ENCODE results near the gene DLGAP1. TPM values are rescaled to one million over a fixed set of nuclear protein-coding genes. Genes with fewer than 3 reads are reported as not detected.

The DLGAP1 gene
- polyA plus RNA-seq, 1 of the 3 experiments (the other 2 are of a cell fraction) = not detected

GRCh38 chr18:3932276-3932675 is 522.8 kb downstream of the DLGAP1 start:
- no peaks in the 10 kb centered on the region for H3F3A ChIP-seq (replicated peaks; ENCODE audit: insufficient read depth)
- DNase-seq = no peak
- CTCF ChIA-PET = no interaction called here
- no peak overlapping the region for H3K4me3 ChIP-seq (ENCODE audit: low read depth in 2 of 2, low read length in 1 of 2)
- no peaks in the 10 kb centered on the region for H3K9me3 ChIP-seq
- no peaks in the 10 kb centered on the region for H3K36me3 ChIP-seq (replicated peaks in 1 of 2; ENCODE audit: control insufficient read depth in 1 of 2, insufficient read depth in 2 of 2, low read length in 1 of 2)
- no peak overlapping the region for H3K4me2 ChIP-seq
- no peak overlapping the region for H3K27ac ChIP-seq (ENCODE audit: low read depth in 2 of 2, low read length in 1 of 2)
- H3K79me2 ChIP-seq (ENCODE audit: insufficient read depth) = no peaks in the 10 kb centered on the region
- no peaks in the 10 kb centered on the region for H3K9me2 ChIP-seq
- POLR2A ChIA-PET = no interaction called here
- 7% methylated on average over 3 of the region's 4 CpGs for WGBS (ENCODE audit: low lambda C conversion rate)
- H4K20me1 ChIP-seq (ENCODE audit: insufficient read depth) = no peaks in the 10 kb centered on the region
- no peak overlapping the region for H2AFZ ChIP-seq (ENCODE audit: low read depth)
- H3K9ac ChIP-seq = no peak overlapping the region
- H3K4me1 ChIP-seq (ENCODE audit: control insufficient read depth in 1 of 2, insufficient read depth in 2 of 2, low read depth in 1 of 2, low read length in 1 of 2) = no peaks in the 10 kb centered on the region; a peak in 1 of 4 replicates
- no peaks in the 10 kb centered on the region; the same call in 1 of the 2 replicates for H3K27me3 ChIP-seq (ENCODE audit: insufficient read depth)
- TF ChIP-seq POLR2AphosphoS5 (IDR thresholded peaks at IDR 0.05; ENCODE audit: low read depth, low read length) (no peak), IRF3 (IDR thresholded peaks at IDR 0.05; ENCODE audit: low read depth, low read length) (no peak), FOSL2 (IDR thresholded peaks at IDR 0.05; ENCODE audit: borderline replicate concordance, low read depth) (no peak), PBX3 (IDR thresholded peaks at IDR 0.05) (no peak), RFX5 (IDR thresholded peaks at IDR 0.05; ENCODE audit: low read length) (no peak), RAD21 (IDR thresholded peaks at IDR 0.05; ENCODE audit: low read length) (no peak), TEAD4 (IDR thresholded peaks at IDR 0.05; ENCODE audit: borderline replicate concordance, insufficient read depth) (no peak), TCF12 (IDR thresholded peaks at IDR 0.05) (no peak), FOXM1 (IDR thresholded peaks at IDR 0.05; ENCODE audit: low read depth) (no peak), CHD2 (IDR thresholded peaks at IDR 0.05; ENCODE audit: low read length, partially characterized antibody) (no peak), MEF2A (IDR thresholded peaks at IDR 0.05; ENCODE audit: borderline replicate concordance, low read depth) (no peak), SMC3 (IDR thresholded peaks at IDR 0.05; ENCODE audit: low read depth, low read length) (no peak)

GRCh38 chr18:3931542-3932112 is 523.5 kb downstream of the DLGAP1 start:
- Histone ChIP-seq H3K4me2 (no peak overlapping the region), H3K9me2 (no peaks in the 10 kb centered on the region), H3K27ac (ENCODE audit: low read depth in 2 of 2, low read length in 1 of 2) (no peak overlapping the region), H3K27me3 (ENCODE audit: insufficient read depth) (no peaks in the 10 kb centered on the region; the same call in 1 of the 2 replicates), H4K20me1 (ENCODE audit: insufficient read depth) (no peaks in the 10 kb centered on the region), H3K9me3 (no peaks in the 10 kb centered on the region), H2AFZ (ENCODE audit: low read depth) (no peak overlapping the region), H3K4me3 (ENCODE audit: low read depth in 2 of 2, low read length in 1 of 2) (no peak overlapping the region), H3K4me1 (ENCODE audit: control insufficient read depth in 1 of 2, insufficient read depth in 2 of 2, low read depth in 1 of 2, low read length in 1 of 2) (no peaks in the 10 kb centered on the region; a peak in 1 of 4 replicates), H3K79me2 (ENCODE audit: insufficient read depth) (no peaks in the 10 kb centered on the region), H3F3A (replicated peaks; ENCODE audit: insufficient read depth) (no peaks in the 10 kb centered on the region), H3K36me3 (replicated peaks in 1 of 2; ENCODE audit: control insufficient read depth in 1 of 2, insufficient read depth in 2 of 2, low read length in 1 of 2) (no peaks in the 10 kb centered on the region), H3K9ac (no peak overlapping the region)
- POLR2A ChIA-PET = no interaction called here
- 10% methylated on average over 4 of the region's 4 CpGs for WGBS (ENCODE audit: low lambda C conversion rate)
- CTCF ChIA-PET = no interaction called here
- DNase-seq = no peak
- TF ChIP-seq IRF3 (IDR thresholded peaks at IDR 0.05; ENCODE audit: low read depth, low read length) (no peak), YY1 (IDR thresholded peaks at IDR 0.05; ENCODE audit: low read depth) (no peak), EP300 (IDR thresholded peaks at IDR 0.05; ENCODE audit: borderline replicate concordance in 1 of 2, low read depth in 1 of 2, low read length in 1 of 2) (no peak), RFX5 (IDR thresholded peaks at IDR 0.05; ENCODE audit: low read length) (no peak)
